Ishikawa (cell line): ENCODE data around the gene MPC1L.

Experiments
- CREB1 ChIP-seq: IDR thresholded peaks from 2 replicates; pipeline ENCODE4 v1.6.1; 2012; ENCODE audit warnings: low read depth
- RAD21 ChIP-seq: IDR thresholded peaks from 2 replicates; pipeline ENCODE4 v1.6.1; 2012; ENCODE audit warnings: low read depth

GRCh38 chrX:40637687-40638086 is 14.5 kb downstream of the MPC1L start:
- TF ChIP-seq RAD21 (no peak), CREB1 (no peak)
